HG02642 (cell line): ENCODE results near the gene TM9SF2.

ENCODE experiments used
- ATAC-seq: cut with Tn5 transposase; IDR thresholded peaks from one replicate; pipeline ENCODE4 v1.9.1; 2021; ENCODE audit warnings: mild to moderate bottlenecking; ENCODE audit not compliant: unreplicated experiment, poor library complexity

Gene TM9SF2

DNA sequence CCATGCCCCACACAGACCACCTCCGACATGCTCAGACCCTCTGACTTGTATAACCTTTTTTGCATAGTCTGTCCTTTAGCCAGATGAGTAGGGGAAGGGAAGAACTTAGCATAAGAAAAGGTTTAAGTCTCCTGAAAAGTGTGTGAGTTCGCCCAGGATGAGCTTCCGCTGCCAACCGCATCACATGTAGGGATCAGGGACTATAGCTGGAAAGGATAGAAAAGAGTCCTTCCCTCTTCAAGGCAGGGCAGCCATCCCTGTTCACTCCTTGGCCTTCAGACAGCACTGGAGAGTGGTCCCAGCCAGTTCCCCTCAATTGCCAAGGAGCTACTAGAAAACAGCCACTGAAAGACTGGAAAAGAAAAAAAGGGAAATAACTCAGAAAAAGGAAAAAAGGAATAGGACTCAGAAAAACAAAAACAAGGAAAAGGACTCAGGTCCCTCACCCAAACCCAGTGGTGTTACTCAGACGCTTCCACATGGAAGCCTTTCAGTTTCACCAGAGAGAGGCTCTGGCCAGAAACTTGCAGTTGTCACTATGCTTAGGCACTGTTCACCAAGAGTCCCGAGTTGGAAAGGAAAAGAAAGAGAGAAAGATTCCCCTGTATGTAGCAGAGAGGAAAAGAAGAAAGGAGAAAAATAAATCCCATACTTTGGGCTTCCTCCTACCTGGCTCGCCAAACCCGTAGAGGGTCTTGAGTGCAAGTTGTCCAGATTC, 5.6 kb upstream of the TM9SF2 start:
- no peak for ATAC-seq

DNA sequence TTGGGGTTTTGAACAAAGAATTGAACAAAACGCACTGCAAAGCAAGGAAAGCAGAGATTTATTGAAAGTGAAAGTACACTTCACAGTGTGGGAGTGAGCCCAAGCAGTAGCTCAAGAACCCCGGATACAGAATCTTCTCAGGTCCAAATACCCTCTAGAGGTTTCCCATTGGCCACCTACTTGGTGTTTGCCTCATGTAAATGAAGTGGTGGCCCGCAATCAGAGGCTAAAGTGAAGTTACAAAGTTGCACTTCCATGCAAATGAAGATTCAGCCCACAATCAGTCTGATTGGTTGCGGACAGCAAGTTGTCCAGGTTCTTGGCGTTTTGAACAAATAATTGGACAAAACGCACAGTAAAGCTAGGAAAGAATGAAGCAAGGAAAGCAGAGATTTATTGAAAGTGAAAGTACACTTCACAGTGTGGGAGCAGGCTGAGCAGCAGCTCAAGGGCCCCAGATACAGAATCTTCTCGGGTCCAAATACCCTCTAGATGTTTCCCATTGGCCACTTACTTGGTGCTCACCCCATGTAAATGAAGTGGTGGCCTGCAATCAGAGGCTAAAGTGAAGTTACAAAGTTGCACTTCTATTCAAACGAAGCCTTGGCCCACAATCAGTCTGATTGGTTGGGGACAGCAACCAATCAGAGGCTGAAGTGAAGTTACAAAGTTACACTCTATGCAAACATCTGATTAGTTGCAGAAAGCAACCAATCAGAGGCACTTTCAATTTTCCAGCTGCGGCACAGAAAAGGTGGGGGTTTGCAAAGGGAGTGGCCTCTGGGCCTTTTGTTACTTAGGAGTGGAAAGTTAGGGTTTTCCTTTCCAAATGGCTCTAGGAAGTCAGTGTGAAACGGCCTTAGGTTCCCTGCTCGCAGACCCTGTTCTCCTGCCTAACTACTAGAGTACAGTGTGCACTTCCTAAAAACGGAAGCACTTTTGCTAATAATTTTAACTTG, 4.8 kb upstream of the TM9SF2 start:
- peak; percentile 38 for ATAC-seq

DNA sequence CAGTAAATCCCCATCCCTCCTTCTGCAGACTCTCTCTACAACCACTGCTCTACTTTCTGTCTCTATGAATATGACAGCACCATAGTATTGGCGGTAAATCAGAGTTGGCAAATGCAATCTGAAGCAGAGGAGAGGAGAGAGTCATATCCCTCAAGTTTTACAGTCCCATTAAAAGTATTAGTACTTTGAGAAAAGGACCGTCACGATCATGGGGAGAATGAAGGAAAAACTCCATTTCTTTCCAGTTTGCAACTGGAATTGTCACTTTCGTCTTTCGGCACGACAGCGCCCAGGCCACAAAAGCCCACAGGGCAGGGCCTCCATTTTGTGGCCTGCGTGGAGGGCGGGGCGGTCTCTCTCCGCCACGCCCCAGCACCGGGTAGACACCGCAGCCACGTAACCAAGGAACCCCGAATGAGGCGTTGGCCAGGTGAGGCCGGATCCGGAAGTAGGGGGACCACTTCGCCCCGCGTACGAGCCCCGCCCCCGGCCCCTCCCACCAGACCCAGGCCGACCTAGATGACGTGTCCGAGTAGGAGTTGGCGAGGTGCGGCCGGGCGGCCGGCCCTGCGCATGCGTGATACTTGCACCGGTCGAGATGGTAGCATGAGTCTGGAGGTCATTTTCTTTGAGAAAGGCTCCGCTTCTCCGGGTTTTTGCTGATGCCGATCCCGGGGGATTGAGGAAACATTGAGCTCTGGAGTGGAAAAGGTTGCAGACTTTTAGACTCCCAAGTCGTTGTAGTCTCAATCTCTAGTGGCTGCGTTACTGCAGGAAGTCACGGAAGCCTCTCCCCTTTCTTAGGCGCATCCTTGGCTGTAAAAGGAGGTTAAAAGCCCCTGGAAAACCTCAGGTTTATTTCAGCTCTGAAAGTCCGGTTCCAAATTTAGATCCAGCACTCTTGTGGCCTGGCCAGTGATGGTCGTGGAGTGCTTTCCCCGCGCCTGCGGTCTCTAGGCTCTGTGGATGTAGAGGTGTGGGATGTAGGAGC, 2.8 kb upstream of the TM9SF2 start:
- peak; percentile 55 for ATAC-seq

DNA sequence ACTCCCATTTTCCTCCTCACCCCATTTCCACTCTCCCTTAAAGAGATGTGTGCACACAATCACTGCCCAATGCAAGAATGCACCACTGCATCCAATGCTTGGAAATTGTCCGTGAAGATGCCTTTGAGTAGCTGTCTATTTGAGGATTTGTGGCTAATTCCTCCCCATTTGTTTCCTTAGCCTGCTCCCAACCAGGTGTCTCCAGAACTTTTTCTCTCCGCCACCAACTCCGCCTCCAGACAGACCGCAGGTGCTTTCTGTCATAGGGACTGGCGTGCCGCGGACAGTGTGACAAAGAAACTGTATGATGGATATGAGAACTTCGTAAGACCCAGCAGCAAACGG, 461 bp upstream of the TM9SF2 start:
- peak; percentile 20 for ATAC-seq

DNA sequence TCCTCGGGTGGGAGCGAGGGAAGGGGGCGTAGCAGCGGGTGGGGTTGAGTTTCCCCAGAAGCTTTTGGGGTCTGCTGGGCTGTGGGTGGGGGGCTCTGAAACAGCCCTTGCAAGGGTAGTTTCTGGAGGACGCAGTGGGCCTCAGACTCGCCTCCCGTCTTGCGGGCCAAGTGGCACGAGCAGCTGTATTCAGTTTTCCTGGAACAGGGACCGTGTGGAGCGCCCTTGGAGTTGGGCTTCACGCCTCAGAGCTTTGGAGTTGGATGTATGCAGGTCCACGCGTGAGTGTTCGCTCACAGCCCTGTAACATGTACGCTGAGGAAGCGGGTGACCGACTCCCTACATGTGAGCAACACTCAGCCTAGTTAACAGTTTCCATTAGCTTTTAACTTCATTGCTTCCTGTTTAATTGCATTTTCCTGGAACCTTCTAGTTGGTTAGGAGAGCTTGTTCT, 603 bp downstream of the TM9SF2 start:
- no peak for ATAC-seq

DNA sequence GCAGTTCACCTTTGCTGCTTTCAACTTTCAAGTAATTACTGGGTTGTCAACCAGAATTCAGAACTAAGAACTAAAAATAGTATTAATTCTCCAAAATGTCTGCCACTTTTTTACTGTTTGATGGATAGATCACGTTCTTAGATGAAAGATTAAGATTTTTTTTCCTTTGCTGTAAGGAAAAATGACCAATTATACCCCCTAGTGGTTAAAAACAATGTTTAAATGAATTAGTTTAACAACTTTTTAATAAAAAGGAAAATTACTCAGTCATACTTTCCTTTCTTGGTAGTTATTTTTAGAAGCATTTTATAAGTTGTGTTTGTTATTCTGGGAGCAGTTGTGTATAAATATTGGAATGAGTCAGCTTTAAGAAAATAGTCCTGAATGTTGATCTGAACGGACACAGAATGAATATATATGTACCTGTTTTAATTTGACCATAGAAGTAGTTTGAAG, 4.6 kb downstream of the TM9SF2 start:
- no peak for ATAC-seq

DNA sequence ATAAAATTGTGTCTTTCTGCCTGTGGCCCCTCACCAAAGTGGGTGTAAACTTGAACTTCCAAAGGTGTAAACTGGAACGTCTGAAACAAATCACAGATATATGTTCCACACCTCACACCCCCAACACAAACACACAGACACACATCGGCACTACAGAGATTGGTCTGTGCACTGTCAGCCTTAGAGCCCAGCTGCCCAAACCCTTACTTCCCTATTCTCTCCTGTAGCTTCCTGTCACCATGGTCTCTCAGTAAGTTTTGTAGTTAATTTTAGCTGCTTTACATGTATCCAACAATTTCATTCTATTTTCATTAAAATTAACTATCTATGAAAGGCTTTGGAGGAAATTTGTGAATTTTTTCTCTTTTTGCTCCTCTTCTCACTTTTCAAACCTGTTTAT, 5.4 kb downstream of the TM9SF2 start:
- peak; percentile 86 for ATAC-seq

DNA sequence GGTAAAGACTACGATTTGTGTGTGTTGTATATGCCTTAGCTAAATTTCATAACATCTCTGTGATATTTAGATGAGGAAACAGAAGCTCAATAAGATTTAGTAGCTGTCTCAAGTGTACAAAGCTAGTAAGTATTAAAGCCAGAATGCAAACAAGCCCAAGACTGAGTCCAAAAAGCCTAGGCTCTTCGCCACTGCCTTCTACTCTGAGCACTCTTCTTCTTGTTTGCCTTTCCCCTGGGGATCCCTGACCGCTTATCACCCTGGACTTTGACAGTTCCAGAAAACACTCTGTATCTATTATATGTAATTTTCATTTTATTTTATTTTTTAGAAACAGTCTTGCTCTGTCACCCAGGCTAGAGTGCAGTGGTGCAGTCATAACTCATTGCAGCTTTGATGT, 5.8 kb downstream of the TM9SF2 start:
- no peak for ATAC-seq

DNA sequence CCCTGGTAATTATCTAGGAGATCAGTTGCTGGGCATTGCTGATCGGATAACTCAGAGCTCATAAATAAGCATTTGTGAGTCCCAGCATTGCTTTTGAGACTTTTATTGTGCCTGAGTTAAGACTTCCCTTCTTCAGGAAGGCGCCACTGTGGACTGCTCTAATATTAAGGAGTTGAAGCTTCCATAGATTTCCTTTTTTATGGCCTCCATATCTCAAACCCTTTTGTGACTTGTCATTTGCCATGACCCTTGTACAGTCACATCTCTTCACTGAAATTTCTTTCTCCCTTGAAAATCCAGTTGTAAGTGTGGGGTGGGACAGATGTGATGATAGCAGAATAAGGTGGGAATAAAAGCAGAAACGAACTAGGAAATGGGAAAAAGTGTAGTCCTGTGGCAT, 6.3 kb downstream of the TM9SF2 start:
- no peak for ATAC-seq

DNA sequence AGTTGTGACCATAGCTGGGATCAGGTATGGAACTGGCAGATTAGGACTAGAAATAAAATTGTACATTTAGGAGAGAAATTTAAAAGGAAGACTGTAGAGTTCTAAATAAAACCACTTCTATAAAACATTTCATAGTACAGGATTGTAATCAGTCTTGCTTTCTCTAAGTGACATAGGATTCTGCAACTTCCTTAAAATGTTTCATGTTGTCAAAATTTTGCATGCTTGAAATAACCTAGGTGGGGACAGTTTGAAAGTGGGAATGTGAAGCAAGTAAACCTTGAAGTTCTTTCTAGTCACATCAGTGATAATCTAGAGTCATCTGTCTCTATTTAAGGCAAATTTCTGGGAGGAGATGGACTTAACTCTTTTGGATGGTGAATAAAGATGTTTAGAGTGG, 6.7 kb downstream of the TM9SF2 start:
- no peak for ATAC-seq

DNA sequence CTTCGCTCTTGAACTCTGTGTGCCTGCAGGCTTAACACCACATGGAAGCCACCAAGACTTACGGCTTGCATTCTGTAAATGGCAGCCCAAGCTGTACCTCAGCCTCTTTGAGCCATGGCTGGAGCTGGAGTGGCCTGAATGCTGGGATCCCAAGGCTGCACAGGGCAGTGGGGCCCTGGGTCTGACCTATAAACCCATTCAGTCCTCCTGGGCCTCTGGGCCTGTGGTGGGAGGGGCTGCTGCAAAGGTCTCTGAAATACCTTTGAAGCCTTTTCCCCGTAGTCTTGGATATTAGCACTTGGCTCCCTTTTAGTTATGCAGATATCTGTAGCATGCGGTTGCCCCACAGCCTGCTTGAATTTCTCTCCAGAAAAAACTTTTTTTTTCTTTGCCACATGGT, 8.2 kb downstream of the TM9SF2 start:
- no peak for ATAC-seq

DNA sequence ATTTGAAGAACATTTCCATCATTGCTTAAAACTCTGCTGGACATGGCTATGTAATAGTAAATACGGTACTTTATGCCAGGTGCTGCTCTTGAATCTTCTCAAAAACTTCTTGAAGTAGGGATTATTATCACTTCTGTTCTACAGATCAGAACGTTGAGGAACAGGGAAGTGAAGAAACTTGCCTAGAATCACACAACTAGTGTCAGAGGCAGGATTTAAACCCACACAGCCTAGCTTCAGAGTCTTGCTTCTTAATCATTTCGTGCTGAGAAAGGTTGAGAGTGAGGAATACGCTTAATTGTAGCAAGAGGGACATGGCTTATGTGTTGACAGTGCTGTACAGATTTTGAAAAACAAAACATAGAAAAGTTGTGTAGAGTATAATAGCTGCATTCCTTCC, 13.5 kb downstream of the TM9SF2 start:
- ATAC-seq = no peak

DNA sequence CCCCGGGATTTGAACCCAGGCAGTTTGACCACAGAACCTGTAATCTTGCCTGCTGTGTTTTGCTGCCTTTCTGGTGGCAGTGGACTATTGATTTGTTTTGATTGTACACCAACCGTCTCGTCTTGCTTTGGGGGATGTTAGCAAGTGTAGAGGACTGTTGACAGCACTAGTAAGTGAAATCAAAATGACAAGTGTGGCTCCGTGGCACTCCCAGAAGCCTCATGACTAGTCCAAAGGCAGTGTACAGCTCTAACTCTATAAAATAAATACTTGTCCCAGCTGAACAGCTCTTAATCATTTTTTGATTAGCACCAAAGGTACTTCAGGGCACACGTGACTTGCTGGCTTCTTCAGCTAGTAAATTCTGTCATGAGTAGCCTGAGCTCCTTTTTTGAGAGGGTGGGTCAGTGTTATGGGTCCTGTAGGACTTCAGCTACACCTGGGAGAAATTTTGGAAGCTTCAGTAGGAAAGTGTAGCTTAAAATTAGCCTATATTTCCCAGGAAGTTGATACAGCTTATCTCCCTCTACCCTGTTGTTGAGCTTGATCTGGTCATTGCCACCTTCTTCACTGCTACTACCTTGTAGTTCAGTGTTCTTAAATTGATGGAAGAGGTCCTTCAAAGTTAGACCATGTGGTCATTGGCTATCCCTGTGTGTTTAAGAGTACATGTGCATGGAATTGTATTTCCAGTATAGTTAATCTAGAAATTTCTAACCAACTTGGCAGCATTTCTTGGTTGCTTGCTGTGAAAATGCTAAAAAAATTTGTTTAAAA, 15.1 kb downstream of the TM9SF2 start:
- no peak for ATAC-seq

DNA sequence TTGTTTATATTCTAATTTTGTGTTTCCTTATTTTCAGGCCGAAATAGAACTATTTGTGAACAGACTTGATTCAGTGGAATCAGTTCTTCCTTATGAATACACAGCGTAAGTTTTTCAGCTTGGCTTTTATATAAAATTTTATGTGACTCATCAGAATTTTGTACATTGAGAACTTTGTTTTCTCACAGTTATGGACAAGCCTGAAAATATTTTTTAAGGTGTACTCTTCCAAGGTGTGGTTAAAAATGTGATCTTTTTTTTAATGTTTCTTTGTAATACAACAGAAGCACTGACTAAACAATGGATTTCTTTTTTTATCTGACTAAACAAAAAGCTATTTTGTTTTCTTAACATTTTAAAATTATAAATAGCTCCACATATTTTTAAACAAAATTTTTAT, 16.3 kb downstream of the TM9SF2 start:
- ATAC-seq = no peak

DNA sequence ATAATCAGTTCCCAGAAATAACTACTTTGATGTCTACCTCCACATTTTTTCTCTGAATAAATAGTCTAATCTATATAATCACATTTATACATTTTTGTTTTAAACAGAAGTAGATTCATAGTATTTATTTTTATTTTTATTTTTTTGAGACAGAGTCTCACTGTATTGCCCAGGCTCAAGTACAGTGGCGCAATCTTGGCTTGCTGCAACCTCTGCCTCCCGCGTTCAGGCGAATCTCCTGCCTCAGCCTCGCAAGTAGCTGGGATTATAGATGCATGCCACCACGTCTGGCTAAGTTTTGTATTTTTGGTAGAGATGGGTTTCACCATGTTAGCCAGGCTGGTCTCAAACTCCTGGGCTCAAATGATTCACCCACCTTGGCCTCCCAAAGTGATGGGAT, 16.7 kb downstream of the TM9SF2 start:
- no peak for ATAC-seq

DNA sequence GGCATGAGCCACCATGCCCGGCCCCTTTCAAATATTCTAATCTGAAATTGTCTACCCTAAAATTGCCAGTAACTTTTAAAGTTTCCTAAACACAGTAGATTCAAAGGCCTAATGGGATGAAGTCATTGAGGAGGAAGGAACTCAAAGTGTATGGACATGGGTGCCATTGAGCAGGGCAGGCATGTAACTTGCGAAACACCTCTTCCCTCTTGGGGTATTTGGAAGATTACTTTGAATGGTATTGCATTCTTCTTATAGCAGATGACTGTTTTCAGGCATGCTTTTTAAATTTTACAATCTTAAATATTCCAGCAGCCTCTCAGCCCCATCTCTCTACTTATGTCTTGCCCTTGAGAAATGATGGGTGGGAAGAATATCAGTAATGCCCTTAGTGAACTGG, 21.0 kb downstream of the TM9SF2 start:
- no peak for ATAC-seq

DNA sequence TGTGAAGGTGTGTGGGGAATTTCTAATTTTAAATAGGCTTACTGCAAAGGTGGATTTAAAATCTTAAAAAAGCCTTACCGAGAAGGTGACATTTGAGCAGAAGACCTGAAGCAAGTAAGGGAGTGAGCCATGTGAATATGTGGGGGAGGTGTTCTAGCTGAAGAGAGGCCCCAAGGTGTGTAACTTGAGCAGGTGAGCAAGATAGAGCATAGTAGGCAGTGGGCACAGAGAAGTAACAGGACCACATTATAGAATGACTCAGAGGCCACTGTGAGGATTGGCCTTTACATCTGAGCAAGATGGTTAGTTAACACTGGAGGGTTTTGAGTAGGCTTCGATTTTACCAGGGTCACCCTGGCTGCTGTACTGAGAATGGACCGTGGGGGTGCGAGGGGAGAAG, 22.6 kb downstream of the TM9SF2 start:
- no peak for ATAC-seq

DNA sequence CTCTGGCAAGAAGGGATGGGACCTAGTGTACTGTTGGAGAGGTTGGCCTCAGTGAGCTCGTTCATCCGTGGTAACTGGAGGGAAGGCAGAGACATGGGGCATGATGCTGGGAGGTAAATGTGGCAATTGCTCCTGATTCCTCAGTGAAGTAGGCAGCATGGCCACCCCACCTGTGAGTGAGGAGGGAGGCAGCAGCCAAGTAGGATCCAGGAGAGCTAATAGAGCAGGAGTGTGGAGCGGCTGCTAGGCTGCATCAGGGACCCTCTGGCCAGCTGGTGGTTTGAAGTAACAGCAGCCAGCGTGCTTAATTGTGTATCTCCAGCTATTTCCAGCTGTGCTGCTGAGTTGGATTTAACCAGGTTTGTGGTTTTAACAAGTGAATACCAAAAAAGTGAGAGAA, 24.7 kb downstream of the TM9SF2 start:
- ATAC-seq = no peak

DNA sequence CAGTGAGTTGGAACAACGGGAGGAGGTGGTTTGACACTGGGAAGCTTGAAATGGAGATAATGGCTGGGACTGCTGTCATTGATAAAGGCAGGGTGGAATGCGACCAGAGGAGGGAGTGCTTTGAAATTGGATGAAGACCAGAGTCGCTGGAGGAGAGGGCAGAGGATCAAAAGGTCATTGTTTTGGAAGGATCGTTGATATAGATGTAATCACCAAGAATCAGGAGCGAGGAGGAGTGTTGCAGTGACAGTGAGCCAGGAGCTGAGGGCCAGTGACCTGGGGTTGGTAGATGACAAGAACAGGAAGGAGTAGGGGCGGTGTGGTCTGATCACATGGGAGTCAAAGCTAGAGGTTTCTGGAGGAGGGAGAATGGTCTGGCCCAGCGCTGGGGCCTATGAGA, 25.3 kb downstream of the TM9SF2 start:
- no peak for ATAC-seq

DNA sequence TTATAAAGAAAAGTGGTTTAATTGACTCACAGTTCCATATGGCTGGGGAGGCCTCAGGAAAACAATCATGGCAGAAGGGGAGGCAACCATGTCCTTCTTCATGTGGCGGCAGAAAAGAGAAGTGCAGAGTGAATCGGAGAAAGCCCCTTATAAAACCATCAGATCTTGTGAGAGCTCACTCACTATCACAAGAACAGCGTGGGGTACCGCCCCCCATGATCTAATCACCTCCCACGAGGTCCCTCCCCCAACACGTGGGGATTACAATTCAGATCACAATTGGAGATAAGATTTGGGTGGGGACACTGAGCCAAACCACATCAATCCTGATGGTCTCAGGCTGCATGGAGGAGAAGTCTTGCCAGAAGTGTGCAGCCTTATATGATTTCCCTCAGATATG, 26.0 kb downstream of the TM9SF2 start:
- ATAC-seq = no peak
